GM10248 (cell line): ENCODE measurements around the gene SIGLEC9.

Experiments used
- CTCF ChIA-PET: fragments of 300-600 bp; sonication (Branson Sonifier 250); formaldehyde crosslinking; extraction: SDS; loops from one replicate; lab custom pipeline; 2021; ENCODE audit warnings: antibody characterized with exemption; lab: Yijun Ruan, JAX
- POLR2A ChIA-PET: fragments of 350-650 bp; sonication (Branson Sonifier 250); formaldehyde crosslinking; extraction: SDS; loops from one replicate; lab custom pipeline; 2020; ENCODE audit warnings: antibody characterized with exemption; lab: Yijun Ruan, JAX
- DNase-seq: peaks from one replicate; pipeline ENCODE4 v3.0.0; 2012; ENCODE audit errors: extremely low spot score
- CTCF ChIP-seq: IDR thresholded peaks from 2 replicates; pipeline ENCODE4 v1.5.1; 2012; ENCODE audit warnings: mild to moderate bottlenecking, low read depth; ENCODE audit errors: extremely low read depth, missing control alignments, control extremely low read depth

SIGLEC9 gene

DNA sequence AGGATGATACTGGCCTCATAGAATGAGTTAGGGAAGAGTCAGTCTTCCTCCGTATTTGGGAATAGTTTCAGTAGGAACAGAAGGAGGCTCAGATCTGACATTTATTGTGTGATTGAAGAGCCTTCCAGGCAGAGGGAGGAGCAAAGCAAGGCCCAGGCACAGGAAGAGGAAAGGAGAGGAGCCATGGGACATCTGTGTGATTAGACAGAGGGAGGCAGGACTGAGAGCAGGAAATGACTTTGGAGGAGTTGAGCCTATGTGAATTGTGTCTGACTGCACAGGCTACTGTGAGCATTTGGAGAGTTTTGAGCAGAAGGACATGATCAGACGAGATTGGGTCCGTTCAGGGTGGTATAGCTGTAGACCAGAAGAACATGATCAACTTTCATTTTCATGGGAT lies 25.9 kb downstream of the SIGLEC9 start:
- no peak for TF ChIP-seq CTCF
- CTCF ChIA-PET = interaction anchor here (8.1 kb wide), 1 partner anchor 7 kb away, joined by 49 read pairs; no protein-coding TSS in a partner anchor
- DNase-seq = no peak
- POLR2A ChIA-PET = no interaction called here

GRCh38 chr19:51156710-51157109 lies 32.0 kb downstream of the SIGLEC9 start:
- POLR2A ChIA-PET = no interaction called here
- DNase-seq = no peak
- CTCF ChIA-PET = interaction anchor here (0.8 to 9.2 kb wide), 9 partner anchors 9 to 103 kb away, joined by 3 to 63 read pairs (median 6); partner anchors contain the start of gene SIGLEC7
- TF ChIP-seq CTCF = no peak

- ChIA-PET POLR2A (no interaction called here), CTCF (interaction anchor here (1.1 to 9.2 kb wide), 13 partner anchors 9 to 116 kb away, joined by 3 to 63 read pairs (median 6); no protein-coding TSS in a partner anchor)
- no peak for TF ChIP-seq CTCF
- no peak for DNase-seq
These were observed 32.6 kb downstream of the SIGLEC9 start for GRCh38 chr19:51157265-51157664.

DNA sequence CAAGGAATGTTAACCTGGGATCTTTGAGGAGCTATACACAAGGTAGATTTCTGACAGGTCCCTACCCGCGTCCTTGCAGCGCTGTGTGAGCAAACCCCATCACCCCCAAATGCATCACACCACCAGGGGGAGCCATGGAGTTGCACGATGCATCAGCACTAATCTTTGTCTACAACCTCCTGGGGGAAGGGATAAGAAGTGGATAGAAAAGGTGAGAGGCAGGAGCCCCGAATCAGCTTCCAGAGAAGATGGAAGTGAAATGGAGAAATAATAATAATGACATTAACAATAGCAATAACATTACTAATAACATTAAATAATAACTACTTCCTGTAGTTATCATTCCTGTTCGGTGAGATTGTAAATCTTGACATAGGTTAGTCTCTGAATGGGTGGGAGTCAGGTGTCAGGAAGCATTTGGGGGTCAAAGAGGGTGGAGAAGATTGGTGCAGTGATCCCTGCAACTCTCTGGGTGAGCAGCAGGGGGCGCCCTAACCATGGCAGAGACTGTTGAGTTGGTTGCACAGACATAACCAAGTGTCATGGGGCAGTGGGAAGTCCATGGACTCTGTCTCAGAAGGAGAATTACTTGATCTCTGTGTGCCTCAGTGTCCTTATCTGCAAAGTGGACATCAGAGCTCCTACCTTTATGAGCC lies 33.9 kb downstream of the SIGLEC9 start:
- ChIA-PET CTCF (interaction anchor here (0.6 to 9.2 kb wide), 19 partner anchors 11 to 115 kb away, joined by 3 to 63 read pairs (median 4); no protein-coding TSS in a partner anchor), POLR2A (no interaction called here)
- peak; percentile 61 for DNase-seq
- TF ChIP-seq CTCF = peak; percentile 85

DNA sequence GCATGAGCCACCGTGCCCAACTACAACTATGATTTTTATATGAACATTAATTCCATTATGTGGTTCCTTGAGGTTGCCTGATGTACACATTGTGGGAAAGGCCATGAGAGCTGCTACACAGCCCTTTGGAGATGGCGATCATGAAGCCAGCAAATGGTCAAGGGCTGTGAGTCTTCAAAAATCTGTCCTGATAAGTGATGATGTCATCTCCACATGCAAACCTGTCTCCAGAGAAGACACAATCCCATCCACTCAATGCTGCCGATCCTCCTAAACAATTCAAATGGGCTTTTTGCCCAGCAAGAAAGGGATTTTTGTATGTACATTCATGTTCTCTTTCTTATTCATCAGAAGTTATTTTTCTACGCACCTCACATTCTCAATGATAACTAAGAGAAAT lies 35.0 kb downstream of the SIGLEC9 start:
- CTCF ChIA-PET = interaction anchor here (0.6 to 9.2 kb wide), 7 partner anchors 10 to 1735 kb away, joined by 3 to 63 read pairs (median 3); no protein-coding TSS in a partner anchor
- POLR2A ChIA-PET = no interaction called here
- TF ChIP-seq CTCF = no peak
- DNase-seq = no peak

GRCh38 chr19:51161266-51161665 lies 36.6 kb downstream of the SIGLEC9 start:
- ChIA-PET POLR2A (no interaction called here), CTCF (interaction anchor here (1.3 to 9.2 kb wide), 2 partner anchors 14 to 98 kb away, joined by 3 to 63 read pairs; no protein-coding TSS in a partner anchor)
- no peak for TF ChIP-seq CTCF
- no peak for DNase-seq
